ENCODE data around the gene RAX2. TPM values are rescaled to one million over a fixed set of nuclear protein-coding genes. Genes with fewer than 3 reads are reported as not detected.

Gene RAX2
- total RNA-seq, 1 experiment from 2014 or later: not detected

DNA sequence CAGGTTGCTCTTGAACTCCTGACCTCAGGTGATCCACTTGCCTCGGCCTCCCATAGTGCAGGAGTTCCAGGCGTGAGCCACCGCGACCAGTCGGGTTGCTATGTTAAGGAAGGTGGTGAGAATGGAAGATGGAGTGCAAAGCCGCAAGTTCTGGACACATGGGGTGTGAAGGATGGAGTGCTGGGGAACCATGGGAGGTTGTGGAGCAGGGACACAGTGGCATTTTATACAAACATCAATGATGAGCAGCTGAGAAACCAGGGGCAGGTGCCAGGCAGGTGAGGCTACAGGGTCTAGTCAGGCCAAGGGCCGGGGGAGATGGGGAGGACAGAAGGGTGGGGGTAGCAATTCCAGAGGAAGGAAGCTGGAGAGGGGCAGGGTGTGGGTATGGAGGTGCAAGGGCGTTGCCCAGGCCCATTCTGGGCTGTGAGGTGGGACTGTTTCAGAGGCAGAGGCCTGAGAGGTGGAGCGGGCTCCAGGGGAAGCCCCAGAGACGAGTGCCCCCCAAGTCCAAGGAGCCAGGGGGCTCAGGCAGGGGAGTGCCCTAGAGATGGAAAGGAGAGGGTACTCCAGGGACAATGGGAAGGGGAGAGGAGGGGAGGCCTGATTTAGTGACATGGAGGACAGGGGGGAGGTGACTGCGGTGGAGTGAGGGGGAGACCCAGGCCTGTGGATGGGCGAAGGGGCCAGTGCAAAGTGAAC is 1.9 kb upstream of the RAX2 start:
- no peaks in the 10 kb centered on the region for H3K36me3 ChIP-seq (ENCODE audit: low read depth)
- H3K27me3 ChIP-seq (ENCODE audit: insufficient read depth, low read depth): no peaks in the 10 kb centered on the region
- TF ChIP-seq EZH2 (IDR thresholded peaks at IDR 0.05; ENCODE audit: low read depth): no peak
- TF ChIP-seq, protein P1, sequence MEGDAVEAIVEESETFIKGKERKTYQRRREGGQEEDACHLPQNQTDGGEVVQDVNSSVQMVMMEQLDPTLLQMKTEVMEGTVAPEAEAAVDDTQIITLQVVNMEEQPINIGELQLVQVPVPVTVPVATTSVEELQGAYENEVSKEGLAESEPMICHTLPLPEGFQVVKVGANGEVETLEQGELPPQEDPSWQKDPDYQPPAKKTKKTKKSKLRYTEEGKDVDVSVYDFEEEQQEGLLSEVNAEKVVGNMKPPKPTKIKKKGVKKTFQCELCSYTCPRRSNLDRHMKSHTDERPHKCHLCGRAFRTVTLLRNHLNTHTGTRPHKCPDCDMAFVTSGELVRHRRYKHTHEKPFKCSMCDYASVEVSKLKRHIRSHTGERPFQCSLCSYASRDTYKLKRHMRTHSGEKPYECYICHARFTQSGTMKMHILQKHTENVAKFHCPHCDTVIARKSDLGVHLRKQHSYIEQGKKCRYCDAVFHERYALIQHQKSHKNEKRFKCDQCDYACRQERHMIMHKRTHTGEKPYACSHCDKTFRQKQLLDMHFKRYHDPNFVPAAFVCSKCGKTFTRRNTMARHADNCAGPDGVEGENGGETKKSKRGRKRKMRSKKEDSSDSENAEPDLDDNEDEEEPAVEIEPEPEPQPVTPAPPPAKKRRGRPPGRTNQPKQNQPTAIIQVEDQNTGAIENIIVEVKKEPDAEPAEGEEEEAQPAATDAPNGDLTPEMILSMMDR (conservative IDR thresholded peaks at IDR 0.05): no peak
- H3K4me1 ChIP-seq (replicated peaks; ENCODE audit: insufficient read depth): no peaks in the 10 kb centered on the region
- intact Hi-C loops (cut with micrococcal nuclease; ENCODE audit: unreplicated experiment): no loop called here
- H3K4me2 ChIP-seq: no peak overlapping the region
- DNase-seq: no peak
- CTCF ChIA-PET: no interaction called here
- H3F3A ChIP-seq (ENCODE audit: insufficient read depth, low read depth): no peaks in the 10 kb centered on the region
- H3K9me3 ChIP-seq (ENCODE audit: insufficient read depth, low read depth): no peaks in the 10 kb centered on the region
- H3K27ac ChIP-seq: no peak overlapping the region
- H3K4me3 ChIP-seq: no peak overlapping the region
- no peaks in the 10 kb centered on the region for H3K79me2 ChIP-seq (ENCODE audit: low read depth)
- no peaks in the 10 kb centered on the region for H3K9me2 ChIP-seq (ENCODE audit: insufficient read depth)
- BruUV-seq (replicated peaks): no TSS peak
- POLR2A ChIA-PET (ENCODE audit: unreplicated experiment): no interaction called here
- no peaks in the 10 kb centered on the region for H4K20me1 ChIP-seq (ENCODE audit: insufficient read depth)
- H2AFZ ChIP-seq: no peak overlapping the region

GRCh38 chr19:3771000-3771905 is 775 bp downstream of the RAX2 start:
- POLR2A ChIA-PET (ENCODE audit: unreplicated experiment): no interaction called here
- H3K79me2 ChIP-seq (ENCODE audit: low read depth): no peaks in the 10 kb centered on the region
- TF ChIP-seq, protein P1 (conservative IDR thresholded peaks at IDR 0.05): no peak
- TF ChIP-seq EZH2 (IDR thresholded peaks at IDR 0.05; ENCODE audit: low read depth): no peak
- CTCF ChIA-PET: no interaction called here
- no peaks in the 10 kb centered on the region for H3K4me1 ChIP-seq (replicated peaks; ENCODE audit: insufficient read depth)
- no peaks in the 10 kb centered on the region for H4K20me1 ChIP-seq (ENCODE audit: insufficient read depth)
- no peak overlapping the region for H3K27ac ChIP-seq
- no peaks in the 10 kb centered on the region for H3K36me3 ChIP-seq (ENCODE audit: low read depth)
- H2AFZ ChIP-seq: no peak overlapping the region
- H3K9me2 ChIP-seq (ENCODE audit: insufficient read depth): no peaks in the 10 kb centered on the region
- intact Hi-C loops (cut with micrococcal nuclease; ENCODE audit: unreplicated experiment): no loop called here
- H3K4me2 ChIP-seq: no peak overlapping the region
- no TSS peak for BruUV-seq (replicated peaks)
- no peak for DNase-seq
- no peak overlapping the region for H3K4me3 ChIP-seq
- no peaks in the 10 kb centered on the region for H3K9me3 ChIP-seq (ENCODE audit: insufficient read depth, low read depth)
- no peaks in the 10 kb centered on the region for H3F3A ChIP-seq (ENCODE audit: insufficient read depth, low read depth)
- no peaks in the 10 kb centered on the region for H3K27me3 ChIP-seq (ENCODE audit: insufficient read depth, low read depth)

- Histone ChIP-seq H3K4me3 (no peak overlapping the region), H4K20me1 (ENCODE audit: insufficient read depth) (no peaks in the 10 kb centered on the region), H3F3A (ENCODE audit: insufficient read depth, low read depth) (no peaks in the 10 kb centered on the region), H2AFZ (no peak overlapping the region), H3K9me3 (ENCODE audit: insufficient read depth, low read depth) (no peaks in the 10 kb centered on the region), H3K79me2 (ENCODE audit: low read depth) (no peaks in the 10 kb centered on the region), H3K27me3 (ENCODE audit: insufficient read depth, low read depth) (no peaks in the 10 kb centered on the region), H3K4me2 (no peak overlapping the region), H3K4me1 (replicated peaks; ENCODE audit: insufficient read depth) (no peaks in the 10 kb centered on the region), H3K9me2 (ENCODE audit: insufficient read depth) (no peaks in the 10 kb centered on the region), H3K27ac (no peak overlapping the region), H3K36me3 (ENCODE audit: low read depth) (no peaks in the 10 kb centered on the region)
- ChIA-PET POLR2A (ENCODE audit: unreplicated experiment) (no interaction called here), CTCF (no interaction called here)
- BruUV-seq (replicated peaks): no TSS peak
- TF ChIP-seq, protein P1 (conservative IDR thresholded peaks at IDR 0.05): no peak
- no peak for TF ChIP-seq EZH2 (IDR thresholded peaks at IDR 0.05; ENCODE audit: low read depth)
- intact Hi-C loops (cut with micrococcal nuclease; ENCODE audit: unreplicated experiment): no loop called here
- DNase-seq: no peak
Measured at GRCh38 chr19:3770136-3770999, 1.7 kb downstream of the RAX2 start.
